ENCODE data around the gene TMEM156. TPM values are rescaled to one million over a fixed set of nuclear protein-coding genes. Genes with fewer than 3 reads are reported as not detected.

The TMEM156 gene
- total RNA-seq, 1 donor from 2014 or later, result not detected

GRCh38 chr4:39053983-39054382 is 21.8 kb upstream of the TMEM156 start:
- H4K20me1 ChIP-seq (ENCODE audit: low read depth), result peaks cover 68% of the 10 kb centered on the region
- no peaks in the 10 kb centered on the region for H3K27me3 ChIP-seq
- H3K9me3 ChIP-seq (ENCODE audit: low read depth), result no peaks in the 10 kb centered on the region
- TF ChIP-seq EZH2phosphoT487 (IDR thresholded peaks at IDR 0.05) (no peak), EZH2 (IDR thresholded peaks at IDR 0.05) (no peak)
- TF ChIP-seq, protein P1, sequence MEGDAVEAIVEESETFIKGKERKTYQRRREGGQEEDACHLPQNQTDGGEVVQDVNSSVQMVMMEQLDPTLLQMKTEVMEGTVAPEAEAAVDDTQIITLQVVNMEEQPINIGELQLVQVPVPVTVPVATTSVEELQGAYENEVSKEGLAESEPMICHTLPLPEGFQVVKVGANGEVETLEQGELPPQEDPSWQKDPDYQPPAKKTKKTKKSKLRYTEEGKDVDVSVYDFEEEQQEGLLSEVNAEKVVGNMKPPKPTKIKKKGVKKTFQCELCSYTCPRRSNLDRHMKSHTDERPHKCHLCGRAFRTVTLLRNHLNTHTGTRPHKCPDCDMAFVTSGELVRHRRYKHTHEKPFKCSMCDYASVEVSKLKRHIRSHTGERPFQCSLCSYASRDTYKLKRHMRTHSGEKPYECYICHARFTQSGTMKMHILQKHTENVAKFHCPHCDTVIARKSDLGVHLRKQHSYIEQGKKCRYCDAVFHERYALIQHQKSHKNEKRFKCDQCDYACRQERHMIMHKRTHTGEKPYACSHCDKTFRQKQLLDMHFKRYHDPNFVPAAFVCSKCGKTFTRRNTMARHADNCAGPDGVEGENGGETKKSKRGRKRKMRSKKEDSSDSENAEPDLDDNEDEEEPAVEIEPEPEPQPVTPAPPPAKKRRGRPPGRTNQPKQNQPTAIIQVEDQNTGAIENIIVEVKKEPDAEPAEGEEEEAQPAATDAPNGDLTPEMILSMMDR (IDR thresholded peaks at IDR 0.05), result no peak
- H3K4me3 ChIP-seq, result no peak overlapping the region
- Mint-ChIP-seq H3K36me3 (no peaks in the 10 kb centered on the region), H3K27ac (no peak overlapping the region), H3K9me3 (no peaks in the 10 kb centered on the region), H3K27me3 (ENCODE audit: insufficient read depth, low read depth) (no peaks in the 10 kb centered on the region), H3K4me3 (no peak overlapping the region), H3K4me1 (peaks cover 32% of the 10 kb centered on the region)
- DNase-seq (ENCODE audit: low spot score), result no peak
- no peak overlapping the region for H3K9ac ChIP-seq
- H3K36me3 ChIP-seq, result no peaks in the 10 kb centered on the region
- H3K79me2 ChIP-seq (ENCODE audit: low read depth), result peaks cover 90% of the 10 kb centered on the region
- peak overlapping the region; percentile 67 for H3K4me2 ChIP-seq
- no peak overlapping the region for H2AFZ ChIP-seq (replicated peaks)
- no peak overlapping the region for H3K27ac ChIP-seq
- H3F3A ChIP-seq (ENCODE audit: low read depth), result peaks cover 6% of the 10 kb centered on the region
- H3K4me1 ChIP-seq, result peaks cover 36% of the 10 kb centered on the region

GRCh38 chr4:39051492-39051891 is 19.3 kb upstream of the TMEM156 start:
- peaks cover 6% of the 10 kb centered on the region for H3F3A ChIP-seq (ENCODE audit: low read depth)
- H3K79me2 ChIP-seq (ENCODE audit: low read depth), result peaks cover 87% of the 10 kb centered on the region
- peaks cover 36% of the 10 kb centered on the region for H3K4me1 ChIP-seq
- peaks cover 71% of the 10 kb centered on the region for H4K20me1 ChIP-seq (ENCODE audit: low read depth)
- Mint-ChIP-seq H3K27ac (no peak overlapping the region), H3K4me1 (peaks cover 38% of the 10 kb centered on the region), H3K9me3 (no peaks in the 10 kb centered on the region), H3K4me3 (no peak overlapping the region), H3K27me3 (ENCODE audit: insufficient read depth, low read depth) (no peaks in the 10 kb centered on the region), H3K36me3 (no peaks in the 10 kb centered on the region)
- TF ChIP-seq EZH2phosphoT487 (IDR thresholded peaks at IDR 0.05), result no peak
- TF ChIP-seq, protein P1 (IDR thresholded peaks at IDR 0.05), result no peak
- no peak for TF ChIP-seq EZH2 (IDR thresholded peaks at IDR 0.05)
- DNase-seq (ENCODE audit: low spot score), result no peak
- H2AFZ ChIP-seq (replicated peaks), result no peak overlapping the region
- no peaks in the 10 kb centered on the region for H3K9me3 ChIP-seq (ENCODE audit: low read depth)
- H3K27me3 ChIP-seq, result no peaks in the 10 kb centered on the region
- H3K4me2 ChIP-seq, result no peak overlapping the region
- H3K9ac ChIP-seq, result no peak overlapping the region
- no peak overlapping the region for H3K4me3 ChIP-seq
- H3K27ac ChIP-seq, result no peak overlapping the region
- H3K36me3 ChIP-seq, result no peaks in the 10 kb centered on the region

- no peak overlapping the region for H3K4me3 Mint-ChIP-seq
- TF ChIP-seq EZH2phosphoT487 (IDR thresholded peaks at IDR 0.05), result no peak
- H4K20me1 ChIP-seq (ENCODE audit: low read depth), result peaks cover 73% of the 10 kb centered on the region
- peaks cover 43% of the 10 kb centered on the region for H3K4me1 Mint-ChIP-seq
- no peak for DNase-seq (ENCODE audit: low spot score)
- H3K27ac Mint-ChIP-seq, result no peak overlapping the region
- no peaks in the 10 kb centered on the region for H3K36me3 ChIP-seq
- peaks cover 87% of the 10 kb centered on the region for H3K79me2 ChIP-seq (ENCODE audit: low read depth)
- no peaks in the 10 kb centered on the region for H3K27me3 Mint-ChIP-seq (ENCODE audit: insufficient read depth, low read depth)
- H3K27ac ChIP-seq, result no peak overlapping the region
- no peaks in the 10 kb centered on the region for H3K9me3 Mint-ChIP-seq
- H3K9me3 ChIP-seq (ENCODE audit: low read depth), result no peaks in the 10 kb centered on the region
- H3K36me3 Mint-ChIP-seq, result no peaks in the 10 kb centered on the region
- no peak overlapping the region for H3K9ac ChIP-seq
- no peak overlapping the region for H3K4me3 ChIP-seq
- H3K4me1 ChIP-seq, result peaks cover 36% of the 10 kb centered on the region
- H3F3A ChIP-seq (ENCODE audit: low read depth), result peaks cover 6% of the 10 kb centered on the region
- H3K4me2 ChIP-seq, result no peak overlapping the region
- no peaks in the 10 kb centered on the region for H3K27me3 ChIP-seq
- no peak overlapping the region for H2AFZ ChIP-seq (replicated peaks)
Observed at GRCh38 chr4:39050590-39050989, 18.4 kb upstream of the TMEM156 start.

DNA sequence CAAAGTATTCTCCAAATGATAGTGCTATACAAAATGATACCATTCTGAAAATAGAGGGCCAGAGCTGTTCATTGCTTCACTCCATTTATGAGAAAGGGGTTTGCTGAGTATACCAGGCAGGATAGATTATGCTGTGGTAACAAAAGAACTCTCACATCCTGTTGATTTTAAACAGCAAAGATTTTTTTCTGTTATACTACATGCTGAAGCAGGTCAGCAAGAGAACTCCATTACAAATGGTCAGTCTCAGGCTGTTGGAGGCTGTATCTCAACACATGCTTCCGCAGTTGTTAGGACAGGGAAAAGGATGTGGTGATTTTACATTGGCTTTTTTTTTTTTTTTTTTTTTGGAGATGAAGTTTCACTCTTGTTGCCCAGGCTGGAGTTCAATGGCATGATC is 16.1 kb upstream of the TMEM156 start:
- peaks cover 2% of the 10 kb centered on the region for H3K36me3 Mint-ChIP-seq

More for the DNA sequence above, 16.1 kb upstream of the TMEM156 start:
- Mint-ChIP-seq H3K9me3 (no peaks in the 10 kb centered on the region), H3K27me3 (ENCODE audit: insufficient read depth, low read depth) (peaks cover 4% of the 10 kb centered on the region), H3K4me1 (peaks cover 40% of the 10 kb centered on the region), H3K27ac (no peak overlapping the region), H3K4me3 (no peak overlapping the region)
- no peaks in the 10 kb centered on the region for H3K27me3 ChIP-seq
- peaks cover 3% of the 10 kb centered on the region for H3F3A ChIP-seq (ENCODE audit: low read depth)
- no peak for DNase-seq (ENCODE audit: low spot score)
- no peaks in the 10 kb centered on the region for H3K9me3 ChIP-seq (ENCODE audit: low read depth)
- peaks cover 51% of the 10 kb centered on the region for H4K20me1 ChIP-seq (ENCODE audit: low read depth)
- no peak overlapping the region for H3K4me2 ChIP-seq
- H3K4me3 ChIP-seq, result no peak overlapping the region
- H3K79me2 ChIP-seq (ENCODE audit: low read depth), result peaks cover 68% of the 10 kb centered on the region
- H3K9ac ChIP-seq, result no peak overlapping the region
- no peak overlapping the region for H3K27ac ChIP-seq
- no peak overlapping the region for H2AFZ ChIP-seq (replicated peaks)
- TF ChIP-seq, protein P1 (IDR thresholded peaks at IDR 0.05), result no peak
- TF ChIP-seq EZH2phosphoT487 (IDR thresholded peaks at IDR 0.05), result no peak
- no peak for TF ChIP-seq EZH2 (IDR thresholded peaks at IDR 0.05)
- no peaks in the 10 kb centered on the region for H3K36me3 ChIP-seq
- H3K4me1 ChIP-seq, result peaks cover 27% of the 10 kb centered on the region
